NCI-H1436 (cell line): ENCODE data around the gene TSN.

Source experiments
- DNase-seq: peaks from one replicate; lab custom pipeline; 2025; lab: John Stamatoyannopoulos, UW

The TSN gene

DNA sequence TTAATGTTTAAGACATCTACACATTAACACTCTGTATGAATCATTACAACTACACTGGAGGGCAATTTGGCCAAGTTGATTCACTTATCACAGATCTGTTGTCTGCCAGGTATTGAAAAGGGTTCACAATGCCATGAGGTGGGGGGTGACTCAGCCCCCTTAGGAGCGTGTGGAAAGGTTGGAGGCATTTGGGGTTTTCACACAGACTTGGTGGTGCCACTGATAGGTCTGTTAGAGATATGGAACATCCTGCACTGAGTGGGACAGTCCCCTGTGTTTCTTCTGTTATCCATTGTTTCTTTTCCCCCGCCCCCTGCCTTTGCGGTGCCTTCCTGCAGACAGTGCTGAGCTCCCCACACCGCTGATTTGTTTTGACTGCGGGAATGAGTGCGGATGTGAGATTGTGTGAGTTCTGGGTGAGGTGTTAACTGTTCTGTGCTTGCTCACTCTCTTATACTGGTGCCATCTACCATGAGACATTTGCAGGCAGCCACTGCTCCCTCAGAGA lies 9.3 kb upstream of the TSN start:
- no peak for DNase-seq

DNA sequence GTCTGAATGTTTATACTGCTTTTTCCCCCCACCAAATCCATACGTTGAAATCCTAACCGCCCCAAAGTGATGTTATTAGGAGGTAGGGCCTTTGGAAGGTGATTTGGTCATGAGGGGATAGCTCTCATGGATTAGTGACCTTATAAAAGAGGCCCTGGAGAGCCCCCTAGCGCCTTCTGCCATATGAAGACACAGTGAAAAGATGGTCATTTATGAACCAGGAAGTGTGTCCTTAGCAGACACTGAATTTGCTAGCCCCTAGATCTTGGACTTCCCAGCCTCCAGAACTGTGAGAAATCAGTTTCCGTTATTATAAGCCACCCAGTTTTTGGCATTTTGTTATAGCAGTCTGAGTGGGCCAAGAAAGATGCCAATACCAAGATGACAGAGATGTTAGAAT lies 7.2 kb upstream of the TSN start:
- DNase-seq, result no peak

- no peak for DNase-seq
Observed at GRCh38 chr2:121754851-121755236, 607 bp upstream of the TSN start.

DNA sequence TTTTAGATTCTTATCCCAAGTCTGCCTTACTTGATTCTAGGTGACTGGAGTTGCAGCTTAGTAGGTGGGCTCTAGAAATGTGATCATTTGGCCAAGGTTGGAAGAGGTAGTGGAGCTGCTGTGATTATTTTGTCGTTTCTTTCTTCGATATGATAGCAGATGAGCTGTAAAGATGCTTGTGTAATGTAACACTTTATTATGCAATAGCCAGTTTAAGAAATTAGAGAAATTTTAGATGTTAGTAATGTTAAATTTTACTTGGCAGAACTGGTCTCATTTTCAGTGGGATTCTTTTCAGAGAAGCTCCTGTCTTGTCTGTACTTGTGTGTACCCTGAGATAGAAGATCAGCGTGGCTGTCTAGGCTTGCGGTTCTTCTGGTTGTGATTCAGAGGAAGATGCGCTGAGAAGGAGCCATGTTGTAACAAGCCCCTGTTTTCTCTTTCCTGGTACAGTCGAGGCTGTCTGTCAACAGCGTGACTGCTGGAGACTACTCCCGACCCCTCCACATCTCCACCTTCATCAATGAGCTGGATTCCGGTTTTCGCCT lies 9.3 kb downstream of the TSN start:
- DNase-seq, result no peak

- DNase-seq, result no peak
Observed at GRCh38 chr2:121766624-121767023, 11.2 kb downstream of the TSN start.

DNA sequence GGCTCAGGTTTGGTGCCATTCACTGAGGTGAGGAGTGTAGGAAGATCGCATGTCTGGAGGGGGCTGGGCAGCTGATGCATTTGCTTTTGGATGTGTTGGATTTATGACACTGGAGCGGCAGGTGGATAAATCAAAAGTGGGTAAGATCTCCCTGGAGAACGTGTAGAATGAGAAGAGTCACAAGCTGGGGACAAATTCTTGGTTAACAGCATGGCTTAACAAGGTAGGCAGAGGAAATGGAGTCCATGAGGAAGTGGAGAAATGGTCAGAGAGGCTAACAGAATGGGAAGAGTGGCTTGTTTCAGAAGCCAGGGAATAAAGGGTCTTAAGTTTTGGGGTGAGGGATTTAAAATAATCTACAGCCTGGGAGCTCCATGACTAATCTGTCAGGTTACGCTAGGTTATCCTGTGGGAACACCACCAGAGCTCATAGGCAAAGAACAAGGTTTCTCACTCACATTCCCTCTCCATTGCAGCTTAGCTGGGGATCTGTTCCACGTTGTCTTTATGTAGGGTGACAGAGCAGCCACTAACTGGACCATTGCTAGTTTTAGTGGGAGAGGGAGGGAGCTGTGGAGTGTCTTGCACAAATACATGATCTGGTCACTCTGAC lies 12.8 kb downstream of the TSN start:
- DNase-seq, result no peak

DNA sequence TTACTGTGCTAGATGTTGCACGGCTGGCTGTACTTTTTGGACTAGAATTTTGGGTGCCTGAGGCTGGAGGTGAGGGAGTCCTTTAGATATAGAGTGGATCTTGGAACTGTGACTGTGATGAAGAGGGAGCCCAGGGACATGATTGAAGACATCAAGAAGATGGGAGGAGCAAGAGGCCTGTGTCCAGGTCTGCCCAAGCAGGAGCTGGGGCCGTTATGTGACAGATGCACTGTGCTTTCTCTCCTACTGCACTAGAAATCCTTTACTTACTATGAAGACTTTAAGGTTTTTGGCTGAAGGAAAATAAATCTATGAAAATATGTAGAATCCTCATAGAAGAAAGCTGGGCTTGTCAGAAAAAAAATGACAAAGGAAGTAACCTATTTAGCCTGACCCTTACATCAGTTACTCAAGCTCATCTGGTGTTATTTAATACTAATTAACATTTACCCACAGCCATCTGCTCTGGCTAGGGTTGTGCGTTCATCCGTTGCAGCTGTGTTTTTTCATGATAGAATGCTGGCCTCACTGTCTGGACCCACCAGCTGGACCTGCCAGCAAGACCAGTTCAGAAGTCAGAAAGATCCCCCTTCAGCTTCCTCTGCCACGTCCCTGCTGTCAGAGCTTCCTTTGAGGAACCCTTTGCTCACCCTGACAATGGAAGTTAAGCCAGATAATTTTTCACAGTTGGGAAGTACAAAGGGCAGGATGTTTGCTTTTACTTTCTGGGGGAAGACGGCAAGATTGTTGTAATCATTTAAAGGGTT lies 16.7 kb downstream of the TSN start:
- no peak for DNase-seq

- no peak for DNase-seq
Observed at GRCh38 chr2:121774235-121774634, 18.8 kb downstream of the TSN start.

DNA sequence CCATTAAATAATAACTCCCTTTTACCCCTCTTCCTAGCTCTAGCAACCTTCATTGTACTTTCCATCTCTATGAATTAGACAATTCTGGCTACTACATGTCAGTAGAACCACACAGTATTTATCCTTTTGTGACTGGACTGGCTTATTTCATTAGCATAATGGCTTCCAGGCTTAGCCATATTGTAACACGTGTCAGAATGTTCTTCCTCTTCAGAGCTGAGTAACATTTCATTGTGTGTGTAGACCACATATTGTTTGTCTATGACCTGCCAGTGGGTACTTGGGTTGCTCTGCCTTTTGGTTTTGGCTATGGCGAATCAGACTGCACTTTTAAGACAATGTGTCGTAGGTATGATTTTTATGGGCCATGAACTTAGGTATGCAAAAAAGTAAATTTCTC lies 20.9 kb downstream of the TSN start:
- no peak for DNase-seq

DNA sequence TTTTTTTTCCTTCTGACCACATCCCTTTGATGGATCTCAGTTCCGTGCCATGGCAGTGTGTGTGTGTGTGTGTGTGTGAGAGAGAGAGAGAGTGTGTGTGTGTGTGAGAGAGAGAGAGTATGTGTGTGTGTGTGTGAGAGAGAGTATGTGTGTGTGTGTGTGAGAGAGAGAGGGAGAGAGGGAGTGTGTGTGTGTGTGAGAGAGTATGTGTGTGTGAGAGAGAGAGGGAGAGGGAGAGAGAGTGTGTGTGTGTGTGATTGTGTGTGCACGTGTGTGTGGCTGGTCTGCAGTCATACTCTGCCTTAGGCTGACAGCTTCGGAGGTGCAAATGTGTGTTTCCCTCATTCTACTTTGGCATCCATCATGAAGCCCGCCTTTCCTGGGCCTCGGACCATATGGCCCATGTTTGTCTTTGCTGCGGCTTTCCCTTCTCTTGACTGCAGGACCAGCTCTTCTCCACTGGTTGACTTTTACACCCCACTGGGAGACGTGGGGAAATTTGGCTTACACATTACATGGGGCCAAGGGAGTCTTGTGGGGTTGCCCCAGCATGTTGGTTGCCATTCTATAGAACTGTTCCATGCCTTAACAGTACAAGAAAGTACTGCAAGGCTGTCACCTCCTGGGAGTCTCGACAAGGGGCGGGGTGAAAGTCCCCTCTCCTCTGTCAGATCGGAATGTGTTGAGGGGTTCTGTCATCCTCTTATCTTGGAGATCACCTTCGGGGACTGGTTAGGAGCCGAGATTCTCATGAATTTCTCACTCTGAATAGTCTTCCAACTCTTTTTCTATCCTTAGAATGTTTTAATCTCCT lies 21.6 kb downstream of the TSN start:
- DNase-seq, result no peak

GRCh38 chr2:121777699-121778058 lies 22.2 kb downstream of the TSN start:
- DNase-seq, result no peak

DNA sequence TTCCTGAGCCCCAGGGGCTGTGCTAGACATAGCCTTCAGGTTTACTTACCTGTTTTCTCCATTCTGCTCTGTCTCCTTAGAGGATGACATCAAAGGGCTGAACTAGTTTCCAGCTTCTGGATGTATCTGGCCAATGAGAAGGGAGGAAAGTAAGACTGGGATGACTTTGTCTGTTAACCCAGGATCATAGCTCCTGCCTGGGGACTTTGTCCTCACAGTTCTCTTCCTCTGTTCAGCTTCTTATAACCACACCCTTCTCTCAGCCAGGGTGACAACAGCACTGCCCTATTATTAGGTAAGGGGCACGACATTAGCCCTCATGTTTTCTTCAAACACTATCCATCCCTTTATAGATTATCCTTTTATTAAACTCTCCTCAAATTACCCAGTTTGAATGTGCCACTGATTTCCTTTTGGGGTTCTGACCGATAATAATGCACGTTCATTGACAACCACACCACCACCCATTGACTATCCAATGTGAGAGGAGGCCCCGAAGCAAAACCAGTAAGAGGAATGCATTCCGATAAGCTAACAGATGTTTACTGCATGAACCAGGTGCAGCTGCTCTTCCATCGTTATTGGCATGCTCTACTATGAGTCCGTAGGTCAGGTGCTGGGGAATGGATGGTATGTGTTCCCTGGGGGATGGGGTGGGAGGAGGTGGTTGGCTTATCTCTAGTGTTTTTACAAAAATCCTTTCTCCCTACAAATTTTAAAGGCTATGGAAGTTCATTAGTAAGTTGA lies 23.5 kb downstream of the TSN start:
- DNase-seq, result no peak

DNA sequence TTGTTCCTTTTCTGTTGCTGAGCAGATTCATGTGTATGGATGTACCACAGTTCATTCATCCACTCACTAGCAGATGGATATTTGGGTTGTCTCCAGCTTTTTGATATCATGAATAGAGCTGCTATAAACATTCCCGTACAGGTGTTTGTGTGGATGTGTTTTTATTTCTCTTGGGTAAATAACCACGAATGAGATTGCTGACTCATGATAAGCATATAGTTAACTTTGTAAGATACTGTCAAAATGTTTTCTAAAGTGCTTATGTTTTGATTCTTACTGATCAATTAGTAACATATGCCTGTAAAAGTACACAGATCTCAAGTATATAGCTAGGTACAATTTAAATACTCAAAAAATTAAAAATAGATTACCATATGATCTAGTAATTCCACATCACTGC lies 27.7 kb downstream of the TSN start:
- no peak for DNase-seq

DNA sequence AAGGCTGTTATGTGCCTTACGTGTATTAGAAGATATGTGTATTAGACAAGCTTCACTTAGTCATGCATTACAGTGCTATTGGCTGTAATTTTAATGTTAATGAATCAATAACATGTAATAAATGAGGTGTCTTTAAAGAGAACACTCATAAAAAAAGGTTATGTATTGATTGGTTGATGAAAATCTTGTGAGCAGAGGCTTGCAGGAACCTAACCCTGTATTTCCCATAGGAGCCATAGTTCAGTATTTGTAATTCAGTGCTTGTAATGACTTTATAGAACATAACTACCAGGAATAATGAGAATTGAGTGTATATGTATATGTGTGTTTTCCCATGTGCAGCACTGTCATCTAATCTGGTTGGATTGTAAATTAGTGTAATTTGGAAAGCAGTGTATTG lies 33.2 kb downstream of the TSN start:
- no peak for DNase-seq

DNA sequence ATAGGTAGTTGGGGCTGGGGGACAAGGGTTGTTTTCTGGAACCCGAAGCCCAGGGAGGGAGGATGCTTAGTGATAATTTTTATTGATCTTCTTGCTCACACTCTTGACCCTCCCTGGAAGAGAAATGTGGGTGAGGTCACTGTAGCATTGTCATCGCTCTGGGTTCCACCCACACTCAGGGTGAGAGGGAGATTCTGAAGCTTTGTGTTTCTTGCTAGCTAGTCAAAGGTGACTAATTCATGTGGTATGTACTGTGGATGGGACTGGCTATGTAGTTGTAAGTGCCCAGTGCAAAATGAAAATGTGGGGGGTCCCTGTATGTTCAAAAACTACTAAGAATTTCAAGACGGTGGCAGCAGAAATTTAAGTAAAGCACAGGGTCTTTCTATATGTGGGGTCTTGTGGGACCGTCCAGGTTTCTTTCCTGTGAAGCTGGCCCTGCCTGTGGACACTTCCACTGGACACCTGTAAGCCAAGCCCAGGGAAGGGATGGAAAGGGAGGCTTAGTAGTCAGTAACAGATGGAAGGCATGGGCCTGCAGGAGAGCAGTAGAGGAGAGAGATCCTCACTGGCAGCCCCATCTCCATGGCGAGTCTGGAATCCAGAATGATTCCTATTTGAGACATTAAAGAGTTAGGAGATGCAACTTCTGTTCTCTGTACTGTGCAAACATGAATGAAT lies 35.0 kb downstream of the TSN start:
- no peak for DNase-seq

DNA sequence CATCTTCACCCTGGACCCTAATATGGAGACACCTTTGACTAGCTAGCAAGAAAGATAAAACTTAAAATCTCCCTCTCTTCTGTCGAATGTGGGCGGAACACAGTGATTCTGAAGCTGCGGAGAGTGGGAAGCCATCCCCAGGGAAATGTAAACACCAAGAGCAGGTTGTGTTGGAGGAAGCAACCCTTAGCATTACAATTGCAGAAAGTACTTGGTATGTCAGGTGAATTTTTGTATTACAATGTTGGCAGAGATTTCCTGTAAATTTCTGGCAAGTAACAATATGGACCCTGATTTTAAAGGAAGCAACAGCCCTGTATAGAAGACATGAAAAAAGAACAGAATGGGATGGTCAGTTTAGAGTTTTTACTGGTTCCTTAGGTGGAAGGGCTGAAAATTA lies 35.8 kb downstream of the TSN start:
- no peak for DNase-seq

GRCh38 chr2:121791801-121792221 lies 36.4 kb downstream of the TSN start:
- no peak for DNase-seq

DNA sequence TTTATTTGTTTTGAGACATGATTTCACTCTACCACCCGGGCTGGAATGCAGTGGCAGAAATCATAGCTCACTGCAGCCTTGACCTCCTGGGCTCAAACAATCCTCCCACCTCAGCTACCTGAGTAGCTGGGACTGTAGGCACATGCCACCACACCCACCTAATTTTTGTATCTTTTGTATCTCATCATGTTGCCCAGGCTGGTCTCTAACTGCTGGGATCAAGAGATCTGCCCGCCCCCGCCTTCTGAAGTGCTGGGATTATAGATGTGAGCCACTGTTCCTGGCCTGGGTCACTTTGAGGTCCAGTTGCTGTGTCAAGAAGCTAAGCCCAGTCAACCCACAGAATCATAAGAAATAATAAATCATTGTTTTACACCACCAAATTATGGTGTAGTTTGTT lies 38.4 kb downstream of the TSN start:
- DNase-seq, result no peak

- DNase-seq, result no peak
Observed at GRCh38 chr2:121794233-121794632, 38.8 kb downstream of the TSN start.

- no peak for DNase-seq
Observed at GRCh38 chr2:121796239-121796638, 40.8 kb downstream of the TSN start.

DNA sequence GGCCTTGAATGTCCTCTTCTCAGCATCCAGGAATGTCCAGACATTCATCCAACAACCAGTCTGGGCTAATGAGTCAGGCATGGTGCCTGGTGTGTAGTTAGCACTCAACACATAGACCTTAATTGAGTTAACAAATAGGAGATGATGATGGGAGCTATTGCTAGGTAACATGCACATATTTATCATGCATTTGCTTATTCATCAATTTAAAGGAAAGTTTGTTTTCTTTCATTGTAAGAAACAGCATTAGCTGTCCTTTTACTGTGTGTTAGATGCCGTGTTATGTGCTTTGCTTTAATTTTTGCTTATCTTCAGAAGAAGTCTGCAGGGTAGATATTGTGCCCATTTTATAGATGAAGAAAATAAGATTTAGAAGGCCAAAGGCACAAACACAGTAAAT lies 43.2 kb downstream of the TSN start:
- no peak for DNase-seq
